ENCODE measurements around the gene ING5.

- TF ChIP-seq POLR2A (IDR thresholded peaks at IDR 0.05; ENCODE audit: low read length) = no peak
- no peak for TF ChIP-seq GATA1 (IDR thresholded peaks at IDR 0.05; ENCODE audit: low read depth, low read length)
Observed at GRCh38 chr2:241719093-241719492, 17.3 kb downstream of the ING5 start.

All from erythroblast (primary cell).